Spinal cord (tissue), 10 donors: ENCODE data around the gene FSTL3. TPM values are rescaled to one million over a fixed set of nuclear protein-coding genes. Genes with fewer than 3 reads are reported as not detected.
A peak's percentile ranks its signal among the peaks of the same experiment; 100 is the strongest.
"Not testable (repeated sequence)": the region's sequence is repeated elsewhere in the genome, so short reads cannot be mapped to it uniquely, and the experiment has no call there.

Source experiments
- DNase-seq, 6 donors: peaks; one replicate each; pipeline versions ENCODE4 v3.0.0 to v3.0.0-alpha.2; 2013 to 2015; ENCODE audit warnings: low spot score in 6 of 6, low read depth in 4 of 6
- H3K27ac ChIP-seq: one replicate; pipeline ENCODE4 v1.5.1; 2013; ENCODE audit warnings: low read depth, low read length, control low read depth
- H3K27me3 ChIP-seq: one replicate; pipeline ENCODE4 v1.6.1; 2013; ENCODE audit warnings: low read length; ENCODE audit not compliant: control insufficient read depth, insufficient read depth
- H3K36me3 ChIP-seq: one replicate; pipeline ENCODE4 v1.6.1; 2013; ENCODE audit warnings: low read length; ENCODE audit not compliant: control insufficient read depth, insufficient read depth
- H3K4me1 ChIP-seq: one replicate; pipeline ENCODE4 v1.6.1; 2013; ENCODE audit warnings: low read length; ENCODE audit not compliant: control insufficient read depth, insufficient read depth
- H3K4me3 ChIP-seq: one replicate; pipeline ENCODE4 v1.5.1; 2013; ENCODE audit warnings: low read depth, low read length, control low read depth
- H3K9me3 ChIP-seq: one replicate; pipeline ENCODE4 v1.6.1; 2013; ENCODE audit warnings: low read length; ENCODE audit not compliant: control insufficient read depth, insufficient read depth
- WGBS: methylation state at CpG from one replicate; pipeline ENCODE4 v1.1.5; 2013; ENCODE audit warnings: missing lambda C conversion rate; ENCODE audit not compliant: insufficient coverage; 5-methylcytosine and 5-hydroxymethylcytosine counted together
- polyA plus RNA-seq, 2 donors: library from polyadenylated mRNA; unstranded; fragments of 120-200 nt; gene quantifications; one replicate each; pipeline ENCODE4 v1.2.1, GENCODE V29; 2013; ENCODE audit not compliant: insufficient read length in 2 of 2
- total RNA-seq, 2 donors: library from RNA; depleted of rRNA in 1 of 2; stranded (reverse); fragments of 120-200 nt in 1 of 2; fragments of >200 nt in 1 of 2; gene quantifications; one replicate each; pipeline versions ENCODE4 v1.2.3 to v1.2.4, GENCODE V29; 2013 to 2014
- donor health status: healthy.

Gene FSTL3
- total and polyA plus RNA-seq, 4 donors = 11.3 to 32.1 (median 15.0) TPM

GRCh38 chr19:720345-721160, 44.4 kb downstream of the FSTL3 start:
- peak in 2 of 6 donors; percentile 60 to 72 for DNase-seq
- H3K9me3 ChIP-seq = no peaks in the 10 kb centered on the region
- H3K4me3 ChIP-seq = peak overlapping the region; percentile 32
- peak overlapping the region; percentile 88 for H3K27ac ChIP-seq
- H3K27me3 ChIP-seq = no peaks in the 10 kb centered on the region
- WGBS = 4% methylated on average over 25 of the region's 58 CpGs
- peaks cover 51% of the 10 kb centered on the region for H3K36me3 ChIP-seq
- peaks cover 44% of the 10 kb centered on the region for H3K4me1 ChIP-seq

- DNase-seq = no peak
- H3K9me3 ChIP-seq = no peaks in the 10 kb centered on the region
- WGBS = 67% methylated on average over 17 of the region's 17 CpGs
- H3K27ac ChIP-seq = no peak overlapping the region
- peaks cover 37% of the 10 kb centered on the region for H3K4me1 ChIP-seq
- no peaks in the 10 kb centered on the region for H3K27me3 ChIP-seq
- H3K4me3 ChIP-seq = no peak overlapping the region
- H3K36me3 ChIP-seq = peaks cover 67% of the 10 kb centered on the region
Observed at GRCh38 chr19:722553-723101, 46.4 kb downstream of the FSTL3 start.

GRCh38 chr19:723247-723646, 47.1 kb downstream of the FSTL3 start:
- no peak for DNase-seq
- H3K36me3 ChIP-seq = peaks cover 71% of the 10 kb centered on the region
- H3K27ac ChIP-seq = no peak overlapping the region
- no peaks in the 10 kb centered on the region for H3K27me3 ChIP-seq
- WGBS = 66% methylated on average over 8 of the region's 13 CpGs
- H3K4me1 ChIP-seq = peaks cover 37% of the 10 kb centered on the region
- no peaks in the 10 kb centered on the region for H3K9me3 ChIP-seq
- H3K4me3 ChIP-seq = no peak overlapping the region

- Histone ChIP-seq H3K9me3 (no peaks in the 10 kb centered on the region), H3K27ac (no peak overlapping the region), H3K4me3 (no peak overlapping the region), H3K36me3 (peaks cover 69% of the 10 kb centered on the region), H3K27me3 (no peaks in the 10 kb centered on the region), H3K4me1 (peaks cover 32% of the 10 kb centered on the region)
- no peak for DNase-seq
- 76% methylated on average over 11 of the region's 18 CpGs for WGBS
Observed at GRCh38 chr19:723714-724113, 47.5 kb downstream of the FSTL3 start.

- peaks cover 19% of the 10 kb centered on the region for H3K4me1 ChIP-seq
- no peak for DNase-seq
- no peak overlapping the region for H3K4me3 ChIP-seq
- no peaks in the 10 kb centered on the region for H3K27me3 ChIP-seq
- WGBS = 87% methylated on average over 11 of the region's 13 CpGs
- H3K36me3 ChIP-seq = peaks cover 84% of the 10 kb centered on the region
- H3K27ac ChIP-seq = no peak overlapping the region
- H3K9me3 ChIP-seq = no peaks in the 10 kb centered on the region
Observed at GRCh38 chr19:725461-726089, 49.4 kb downstream of the FSTL3 start.

- H3K27me3 ChIP-seq = no peaks in the 10 kb centered on the region
- WGBS = 82% methylated on average over 35 of the region's 43 CpGs
- no peaks in the 10 kb centered on the region for H3K9me3 ChIP-seq
- no peak overlapping the region for H3K27ac ChIP-seq
- no peak overlapping the region for H3K4me3 ChIP-seq
- H3K36me3 ChIP-seq = peaks cover 96% of the 10 kb centered on the region
- no peak for DNase-seq
- peaks cover 9% of the 10 kb centered on the region for H3K4me1 ChIP-seq
Observed at GRCh38 chr19:726993-727956, 51.1 kb downstream of the FSTL3 start.

- peaks cover 96% of the 10 kb centered on the region for H3K36me3 ChIP-seq
- H3K9me3 ChIP-seq = no peaks in the 10 kb centered on the region
- no peak overlapping the region for H3K4me3 ChIP-seq
- no peak for DNase-seq
- no peak overlapping the region for H3K27ac ChIP-seq
- 66% methylated on average over 25 of the region's 26 CpGs for WGBS
- peaks cover 3% of the 10 kb centered on the region for H3K4me1 ChIP-seq
- H3K27me3 ChIP-seq = no peaks in the 10 kb centered on the region
Observed at GRCh38 chr19:728011-728410, 51.8 kb downstream of the FSTL3 start.

- not testable (repeated sequence) for H3K4me1 ChIP-seq, H3K27ac ChIP-seq, H3K4me3 ChIP-seq, H3K27me3 ChIP-seq, H3K9me3 ChIP-seq, DNase-seq
- 89% methylated on average over 11 of the region's 15 CpGs for WGBS
- peaks cover 97% of the 10 kb centered on the region for H3K36me3 ChIP-seq
Observed at GRCh38 chr19:729564-729963, 53.4 kb downstream of the FSTL3 start.

- Histone ChIP-seq H3K27ac (no peak overlapping the region), H3K4me1 (peaks cover 6% of the 10 kb centered on the region), H3K9me3 (no peaks in the 10 kb centered on the region), H3K4me3 (no peak overlapping the region), H3K27me3 (no peaks in the 10 kb centered on the region), H3K36me3 (peaks cover 98% of the 10 kb centered on the region)
- WGBS = 72% methylated on average over 8 of the region's 14 CpGs
- no peak for DNase-seq
Observed at GRCh38 chr19:729965-730668, 53.9 kb downstream of the FSTL3 start.
